Sigmoid colon (tissue), 7 donors: Measurements from ENCODE around the gene SF1. TPM values are rescaled to one million over a fixed set of nuclear protein-coding genes. Genes with fewer than 3 reads are reported as not detected.

Experiments used
- DNase-seq: peaks from one replicate; pipeline ENCODE4 v3.0.0-alpha.2; 2019
- H3K27ac ChIP-seq, 4 donors: fragments of 200-600 bp; sonication (generic); one replicate each; pipeline ENCODE4 v1.5.1; 2016 to 2019; ENCODE audit warnings: mild to moderate bottlenecking in 1 of 4
- H3K27me3 ChIP-seq, 3 donors: fragments of 200-600 bp; sonication (generic); one replicate each; pipeline ENCODE4 v1.5.1; 2019; ENCODE audit warnings: mild to moderate bottlenecking in 1 of 3
- H3K36me3 ChIP-seq, 4 donors: fragments of 200-600 bp; sonication (generic); one replicate each; pipeline ENCODE4 v1.5.1; 2016 to 2019
- H3K4me1 ChIP-seq, 4 donors: fragments of 200-600 bp; sonication (generic); one replicate each; pipeline ENCODE4 v1.5.1; 2017 to 2019
- H3K4me3 ChIP-seq, 4 donors: fragments of 200-600 bp; sonication (generic); one replicate each; pipeline ENCODE4 v1.5.1; 2017 to 2019; ENCODE audit warnings: mild to moderate bottlenecking in 2 of 4, moderate library complexity in 1 of 4
- H3K9me3 ChIP-seq, 4 donors: fragments of 200-600 bp in 3 of 4; sonication (generic) in 3 of 4; one replicate each; pipeline versions ENCODE4 v1.5.1 to v1.6.1; 2013 to 2019
- CTCF ChIP-seq, 4 experiments: fragments of 450-650 bp in 3 of 4; fragments of 200-600 bp in 1 of 4; IDR thresholded peaks; one replicate each; pipeline ENCODE4 v1.5.1; 2016 to 2019; ENCODE audit warnings: antibody characterized with exemption in 4 of 4, mild to moderate bottlenecking in 3 of 4, moderate library complexity in 2 of 4
- EP300 ChIP-seq, 4 donors: sonication (generic); formaldehyde crosslinking; IDR thresholded peaks; one replicate each; pipeline ENCODE4 v1.6.1; 2017; ENCODE audit warnings: antibody characterized with exemption in 4 of 4
- POLR2A ChIP-seq, 2 donors: fragments of 450-650 bp; IDR thresholded peaks; one replicate each; pipeline ENCODE4 v1.6.1; 2016; ENCODE audit warnings: antibody characterized with exemption in 2 of 2, mild to moderate bottlenecking in 2 of 2, moderate library complexity in 2 of 2
- POLR2AphosphoS5 ChIP-seq, 4 donors: sonication (generic); formaldehyde crosslinking; IDR thresholded peaks; one replicate each; pipeline ENCODE4 v1.6.1; 2017; ENCODE audit warnings: antibody characterized with exemption in 4 of 4
- WGBS, 2 donors: extraction: QIAGEN DNeasy Blood & Tissue Kit; methylation state at CpG; one replicate each; pipeline ENCODE4 v1.1.7; 2013; 5-methylcytosine and 5-hydroxymethylcytosine counted together
- intact Hi-C: fragments of 100-400 bp; cut with DNase I; formaldehyde crosslinking; loops from one replicate; pipeline ENCODE4 v1.15.1; 2023
- polyA plus RNA-seq, 3 donors: library from polyadenylated mRNA; stranded (reverse); fragments of 200-250 nt; gene quantifications; one replicate each; pipeline ENCODE4 v1.2.3, GENCODE V29; 2013
- total RNA-seq, 4 donors: library from RNA; depleted of rRNA; stranded (reverse); fragments of >200 nt; gene quantifications; one replicate each; pipeline ENCODE4 v1.1.0, GENCODE V29; 2016
- donor health status: healthy with polysubstance abuse.
- donor health status: Bipolar disorder and iron deficiency.
- donor health status: healthy.

The SF1 gene
- total and polyA plus RNA-seq, 7 donors: 36.5 to 381 (median 185) TPM

- 39 to 57% methylated on average over 5 of the region's 5 CpGs for WGBS, 2 donors
- intact Hi-C loops: no loop called here
- Histone ChIP-seq H3K36me3 (no peaks in the 10 kb centered on the region), H3K9me3 (no peaks in the 10 kb centered on the region), H3K4me3 (no peak overlapping the region), H3K4me1 (peaks cover 0 to 21% (median 18%) of the 10 kb centered on the region in 4 donors), H3K27ac (no peak overlapping the region), H3K27me3 (peaks cover 55 to 98% (median 81%) of the 10 kb centered on the region in 3 donors)
- TF ChIP-seq POLR2A (IDR thresholded peaks at IDR 0.05): no peak
- no peak for TF ChIP-seq EP300 (IDR thresholded peaks at IDR 0.05)
- TF ChIP-seq CTCF (IDR thresholded peaks at IDR 0.05): no peak
- no peak for TF ChIP-seq POLR2AphosphoS5 (IDR thresholded peaks at IDR 0.05)
- DNase-seq: no peak
Observed at GRCh38 chr11:64715110-64715509, 63.2 kb downstream of the SF1 start.

GRCh38 chr11:64714666-64715065 lies 63.7 kb downstream of the SF1 start:
- peaks cover 52 to 99% (median 81%) of the 10 kb centered on the region in 3 donors for H3K27me3 ChIP-seq
- intact Hi-C loops: no loop called here
- TF ChIP-seq EP300 (IDR thresholded peaks at IDR 0.05) (no peak), POLR2A (IDR thresholded peaks at IDR 0.05) (no peak), CTCF (IDR thresholded peaks at IDR 0.05) (no peak), POLR2AphosphoS5 (IDR thresholded peaks at IDR 0.05) (no peak)
- no peak overlapping the region for H3K27ac ChIP-seq
- WGBS, 2 donors: 29 to 52% methylated on average over 5 of the region's 5 CpGs
- no peaks in the 10 kb centered on the region for H3K36me3 ChIP-seq
- DNase-seq: no peak
- no peak overlapping the region for H3K4me3 ChIP-seq
- H3K9me3 ChIP-seq: no peaks in the 10 kb centered on the region
- H3K4me1 ChIP-seq: peaks cover 0 to 21% (median 18%) of the 10 kb centered on the region in 4 donors

Other genes with a start within 250 kb of the SF1 start
- not detected for gene SLC22A11, start 222.6 kb downstream of the SF1 start, total RNA-seq
- under 1 TPM in 2 of 3 donors, not detected in 1; 0.04 to 0.46 TPM for gene SLC22A11, start 222.6 kb downstream of the SF1 start, polyA plus RNA-seq
- gene SLC22A12, start 187.3 kb downstream of the SF1 start, total RNA-seq: not detected
- not detected for gene SLC22A12, start 187.3 kb downstream of the SF1 start, polyA plus RNA-seq
- gene NRXN2, start 55.3 kb downstream of the SF1 start, total RNA-seq: 10 to 100 TPM in 2 of 4 donors, 1 to 10 TPM in 2; 6.8 to 20.5 (median 13.7) TPM
- gene NRXN2, start 55.3 kb downstream of the SF1 start, polyA plus RNA-seq: 1 to 10 TPM in 2 of 3 donors, under 1 TPM in 1; 0.23 to 4.9 (median 3.0) TPM
- 10 to 100 TPM; 26.7 to 77.0 (median 27.8) TPM for gene RASGRP2, start 34.4 kb downstream of the SF1 start, total RNA-seq
- gene RASGRP2, start 34.4 kb downstream of the SF1 start, polyA plus RNA-seq: 100 to 1,000 TPM in 1 of 3 donors, 1 to 10 TPM in 2; 2.1 to 101 (median 4.8) TPM
- 10 to 100 TPM; 10.5 to 42.1 (median 27.1) TPM for gene PYGM, start 18.6 kb downstream of the SF1 start, total RNA-seq
- 1 to 10 TPM in 2 of 3 donors, under 1 TPM in 1; 0.23 to 2.1 (median 1.8) TPM for gene PYGM, start 18.6 kb downstream of the SF1 start, polyA plus RNA-seq
- gene MAP4K2, start 24.7 kb upstream of the SF1 start, total RNA-seq: 10 to 100 TPM; 11.5 to 23.5 (median 16.6) TPM
- 10 to 100 TPM in 2 of 3 donors, 1 to 10 TPM in 1; 9.0 to 19.8 (median 11.1) TPM for gene MAP4K2, start 24.7 kb upstream of the SF1 start, polyA plus RNA-seq
- gene MEN1, start 32.0 kb upstream of the SF1 start, total RNA-seq: 10 to 100 TPM in 1 of 4 donors, 1 to 10 TPM in 3; 6.8 to 12.7 (median 8.8) TPM
- gene MEN1, start 32.0 kb upstream of the SF1 start, polyA plus RNA-seq: 10 to 100 TPM in 2 of 3 donors, 1 to 10 TPM in 1; 9.0 to 26.1 (median 10.9) TPM
- under 1 TPM in 3 of 4 donors, not detected in 1; 0.16 to 0.83 (median 0.36) TPM for gene CDC42BPG, start 66.1 kb upstream of the SF1 start, total RNA-seq
- gene CDC42BPG, start 66.1 kb upstream of the SF1 start, polyA plus RNA-seq: 10 to 100 TPM; 19.8 to 39.8 (median 20.8) TPM
- gene EHD1, start 100.1 kb upstream of the SF1 start, total RNA-seq: 10 to 100 TPM; 38.5 to 73.1 (median 44.1) TPM
- 10 to 100 TPM; 27.0 to 54.0 (median 29.4) TPM for gene EHD1, start 100.1 kb upstream of the SF1 start, polyA plus RNA-seq
- 10 to 100 TPM; 12.1 to 22.7 (median 14.4) TPM for gene ATG2A, start 138.7 kb upstream of the SF1 start, total RNA-seq
- 10 to 100 TPM; 13.2 to 27.6 (median 19.4) TPM for gene ATG2A, start 138.7 kb upstream of the SF1 start, polyA plus RNA-seq
- gene PPP2R5B, start 146.1 kb upstream of the SF1 start, total RNA-seq: 10 to 100 TPM; 17.8 to 27.3 (median 21.3) TPM
- gene PPP2R5B, start 146.1 kb upstream of the SF1 start, polyA plus RNA-seq: 10 to 100 TPM; 15.6 to 23.4 (median 18.1) TPM
- gene GPHA2, start 157.4 kb upstream of the SF1 start, total RNA-seq: 1 to 10 TPM in 1 of 4 donors, not detected in 3; 2.9 TPM
- gene GPHA2, start 157.4 kb upstream of the SF1 start, polyA plus RNA-seq: under 1 TPM in 1 of 3 donors, not detected in 2; 0.47 TPM
- not detected for gene MAJIN, start 193.6 kb upstream of the SF1 start, total RNA-seq
- gene MAJIN, start 193.6 kb upstream of the SF1 start, polyA plus RNA-seq: under 1 TPM in 1 of 3 donors, not detected in 2; 0.25 TPM
- 1 to 10 TPM; 1.8 to 4.7 (median 3.7) TPM for gene BATF2, start 218.4 kb upstream of the SF1 start, total RNA-seq
- gene BATF2, start 218.4 kb upstream of the SF1 start, polyA plus RNA-seq: 10 to 100 TPM; 11.6 to 31.3 (median 14.4) TPM
- 100 to 1,000 TPM in 3 of 4 donors, 10 to 100 TPM in 1; 99.2 to 157 (median 136) TPM for gene ARL2, start 235.6 kb upstream of the SF1 start, total RNA-seq
- 100 to 1,000 TPM in 2 of 3 donors, 10 to 100 TPM in 1; 92.9 to 124 (median 117) TPM for gene ARL2, start 235.6 kb upstream of the SF1 start, polyA plus RNA-seq
- gene SNX15, start 248.9 kb upstream of the SF1 start, total RNA-seq: 10 to 100 TPM; 20.1 to 36.6 (median 25.2) TPM
- gene SNX15, start 248.9 kb upstream of the SF1 start, polyA plus RNA-seq: 10 to 100 TPM; 21.8 to 31.4 (median 28.8) TPM